KBM-7 (cell line): ENCODE results near the gene PDYN.

ENCODE experiments used
- DNase-seq: peaks from one replicate; pipeline ENCODE4 v3.0.0-alpha.2; 2015
- in situ Hi-C: fragments of 300-500 bp; cut with MboI; formaldehyde crosslinking; loops from 2 replicates; pipeline ENCODE4 v1.14.3; 2020; ENCODE audit warnings: low sequenced_read_pairs, low pct_unique_long_range_greater_than_20kb, mixed read lengths

The PDYN gene

DNA sequence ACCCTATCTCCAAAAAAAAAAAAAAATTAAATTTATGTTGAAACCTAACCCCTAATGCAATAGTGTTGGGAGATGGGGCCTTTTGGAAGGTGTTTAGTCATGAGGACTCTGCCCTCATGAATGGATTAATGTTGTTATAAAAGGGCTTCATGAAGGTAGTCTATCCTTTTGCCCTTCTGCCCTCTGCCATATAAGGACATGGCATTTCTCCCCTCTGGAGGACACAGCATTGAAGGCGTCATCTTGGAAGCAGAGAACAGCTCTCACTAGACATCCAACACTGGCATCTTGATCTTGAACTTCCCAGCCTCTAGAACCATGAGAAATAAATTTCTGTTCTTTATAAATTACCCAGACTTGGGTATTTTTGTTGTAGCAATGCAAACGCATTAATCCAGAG, 35.4 kb downstream of the PDYN start:
- DNase-seq = no peak
- in situ Hi-C loops = no loop called here

DNA sequence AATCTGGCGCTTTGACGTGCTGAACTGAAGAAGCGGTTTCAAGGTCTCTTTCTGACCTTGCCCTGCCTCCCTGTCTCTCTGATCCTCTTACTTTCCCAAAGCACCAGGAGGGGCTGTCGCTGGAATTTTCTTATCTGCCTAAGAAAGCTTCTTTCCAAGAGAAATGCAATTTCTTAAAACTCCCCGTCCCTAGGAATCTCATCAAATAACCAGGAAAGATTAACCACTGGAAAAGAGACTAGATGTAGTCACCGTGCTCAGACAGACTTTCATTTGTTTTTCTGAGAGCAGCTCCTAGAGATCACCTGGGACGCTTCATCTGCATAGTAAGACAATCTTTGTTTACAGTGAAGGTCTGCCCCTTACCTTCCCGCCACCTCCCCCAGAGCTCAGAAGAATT, 38.6 kb downstream of the PDYN start:
- DNase-seq = no peak
- in situ Hi-C loops = no loop called here

DNA sequence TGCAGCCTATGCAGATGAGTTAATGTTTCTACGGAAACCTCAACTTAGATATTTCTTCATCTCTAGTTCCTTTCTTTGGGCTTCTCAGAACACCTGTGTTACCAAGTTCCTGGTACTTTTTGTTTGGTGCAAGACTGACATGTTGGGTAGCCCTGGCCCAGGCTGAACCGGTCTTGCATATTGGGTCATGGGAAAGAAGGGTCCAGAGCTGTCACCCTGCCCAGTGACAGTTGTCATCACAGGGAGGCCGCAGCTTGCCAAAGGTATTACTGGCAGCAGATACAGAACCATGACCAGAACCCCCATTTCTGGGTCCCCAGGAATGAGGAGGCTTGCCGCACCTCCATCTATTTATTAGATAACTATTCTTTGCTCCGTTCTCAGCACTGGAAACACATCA, 40.2 kb downstream of the PDYN start:
- no peak for DNase-seq
- in situ Hi-C loops = no loop called here

DNA sequence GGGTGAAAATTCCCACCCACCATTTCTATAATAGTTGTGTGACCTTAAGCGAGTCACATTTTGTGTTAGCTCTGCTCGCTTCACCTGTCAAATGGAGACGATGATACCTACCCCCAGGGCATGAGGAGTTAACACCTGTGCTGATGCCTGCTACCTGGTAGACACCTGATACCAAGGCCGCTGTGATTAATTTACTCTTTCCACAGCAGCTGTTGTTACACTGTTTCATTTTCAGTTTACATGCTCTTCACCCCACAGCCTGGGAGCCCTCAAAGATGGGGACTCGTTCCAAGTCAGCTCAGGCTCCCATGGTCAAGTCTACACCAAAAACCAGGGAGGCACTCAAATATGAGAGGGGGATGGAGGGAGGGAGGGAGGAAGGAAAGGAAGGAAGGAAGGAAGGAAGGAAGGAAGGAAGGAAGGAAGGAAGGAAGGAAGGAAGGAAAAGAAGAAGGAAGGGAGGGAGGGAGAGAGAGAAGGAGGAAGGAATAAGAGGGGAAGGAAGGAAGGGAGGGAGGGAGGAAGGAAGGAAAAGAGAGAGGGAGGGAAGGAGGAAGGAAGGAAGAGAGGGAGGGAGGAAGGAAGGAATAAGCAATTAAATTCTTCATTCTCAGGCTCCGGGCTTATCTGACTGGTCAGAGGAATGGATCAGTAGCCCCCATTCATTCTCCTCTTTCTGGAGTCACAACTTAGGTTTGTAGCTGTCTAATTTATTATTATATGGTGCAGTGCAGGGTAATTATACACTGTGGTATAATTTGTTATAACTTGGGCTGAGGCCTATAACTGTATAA, 40.9 kb downstream of the PDYN start:
- DNase-seq = no peak

DNA sequence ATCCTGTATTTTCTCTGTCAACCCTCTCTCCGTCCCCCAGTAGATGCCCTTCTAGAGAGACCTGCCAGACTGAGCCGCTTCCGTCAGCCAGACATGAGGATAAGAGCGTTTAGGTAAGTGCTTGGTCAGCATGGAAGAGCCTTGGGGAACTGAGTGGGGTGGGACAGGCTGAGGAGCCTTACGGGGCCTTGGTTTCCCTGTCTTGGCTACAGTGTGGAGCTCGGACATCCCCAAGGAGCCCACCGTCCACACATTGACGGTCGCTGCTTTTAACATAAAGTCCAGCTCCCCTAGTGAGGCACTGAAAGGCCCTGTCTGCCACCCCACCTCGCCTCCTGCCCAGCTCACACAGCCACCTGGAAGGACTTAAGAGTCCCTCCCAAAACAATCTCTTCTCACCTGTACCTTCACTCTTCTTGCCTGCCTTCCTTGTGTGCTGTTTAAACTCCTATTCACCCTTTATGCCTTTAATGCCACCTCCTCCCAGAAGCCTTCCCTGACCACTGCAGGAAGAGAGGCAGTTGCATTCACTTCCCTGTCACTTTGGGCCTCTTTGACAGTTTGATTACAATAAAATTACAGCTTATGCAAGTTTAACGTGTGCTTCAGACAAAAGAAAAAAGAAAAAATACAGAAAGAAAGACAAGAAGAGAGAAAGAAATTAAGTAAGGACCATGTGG, 42.3 kb downstream of the PDYN start:
- DNase-seq = no peak
- in situ Hi-C loops = no loop called here

More for the DNA sequence above, 40.9 kb downstream of the PDYN start:
- in situ Hi-C loops = no loop called here

DNA sequence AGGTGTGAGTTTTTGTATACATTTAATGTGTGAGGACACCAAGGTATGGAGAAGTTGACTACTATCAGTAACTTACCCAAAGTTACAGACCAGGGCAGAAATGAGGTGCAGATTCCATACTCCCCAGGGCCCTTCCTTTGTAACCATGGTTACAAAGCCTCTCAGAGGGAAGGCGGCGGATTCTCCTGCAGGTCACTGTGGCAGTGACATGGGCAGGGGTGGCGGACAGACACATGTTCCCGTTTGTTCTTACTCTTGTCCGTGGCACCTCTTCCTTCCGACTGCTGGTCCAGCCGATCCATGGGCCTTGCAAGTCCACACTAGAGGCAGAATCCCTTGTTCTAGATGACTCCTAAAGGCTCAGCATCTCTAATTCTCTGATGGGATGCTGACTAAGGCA, 43.0 kb downstream of the PDYN start:
- in situ Hi-C loops = no loop called here
- DNase-seq = no peak

DNA sequence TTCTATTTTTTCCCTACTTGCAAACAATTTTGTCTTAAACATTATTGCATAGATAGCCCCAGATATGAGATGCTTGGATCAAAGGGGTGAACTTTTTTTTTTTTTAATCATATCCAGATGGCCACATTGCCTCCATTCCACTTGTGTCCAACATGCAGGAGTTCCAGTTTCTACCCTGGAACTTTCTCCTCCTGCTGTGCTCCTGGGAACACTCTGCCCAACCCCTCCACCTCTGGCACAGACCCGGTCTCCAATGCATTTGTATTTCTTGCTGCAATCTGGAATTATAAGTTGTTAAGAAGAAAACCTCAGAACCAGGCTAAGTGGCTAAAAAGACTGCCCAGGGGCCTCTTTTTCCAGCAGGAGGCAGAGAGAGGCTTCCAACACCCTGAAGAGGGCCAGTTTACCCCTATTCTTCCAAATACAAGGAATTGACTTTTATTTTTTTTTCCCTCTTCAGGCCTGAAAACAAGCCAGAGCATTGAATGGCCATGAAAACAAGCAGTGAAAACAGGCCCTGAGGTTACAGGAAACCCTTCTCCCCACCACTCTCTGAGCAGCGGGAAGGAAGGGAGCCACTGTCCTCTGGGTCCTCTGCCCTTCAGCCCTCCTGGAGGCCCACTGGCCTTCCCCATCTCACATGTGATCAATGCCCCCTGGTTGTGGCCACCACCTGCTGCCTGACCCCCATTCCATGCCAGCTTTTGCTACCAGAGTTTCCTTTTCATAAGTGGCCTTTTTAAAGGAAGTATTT, 44.3 kb downstream of the PDYN start:
- DNase-seq = no peak
- in situ Hi-C loops = no loop called here

DNA sequence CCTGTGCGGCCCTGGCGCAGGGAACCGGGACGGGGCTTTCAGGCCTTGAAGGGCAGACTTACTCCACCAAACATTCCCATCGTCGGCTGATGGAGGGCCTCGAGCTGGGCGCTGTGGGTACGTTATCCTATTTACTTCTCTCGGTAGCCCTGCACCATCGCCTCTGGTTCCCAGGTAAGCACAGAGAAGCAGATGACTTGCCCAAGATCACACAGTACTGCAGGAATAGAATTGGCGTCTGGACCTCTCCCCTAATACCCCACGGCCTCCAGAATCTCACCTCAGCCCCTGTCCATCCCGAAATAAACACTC, 46.4 kb downstream of the PDYN start:
- in situ Hi-C loops = no loop called here
- DNase-seq = no peak

DNA sequence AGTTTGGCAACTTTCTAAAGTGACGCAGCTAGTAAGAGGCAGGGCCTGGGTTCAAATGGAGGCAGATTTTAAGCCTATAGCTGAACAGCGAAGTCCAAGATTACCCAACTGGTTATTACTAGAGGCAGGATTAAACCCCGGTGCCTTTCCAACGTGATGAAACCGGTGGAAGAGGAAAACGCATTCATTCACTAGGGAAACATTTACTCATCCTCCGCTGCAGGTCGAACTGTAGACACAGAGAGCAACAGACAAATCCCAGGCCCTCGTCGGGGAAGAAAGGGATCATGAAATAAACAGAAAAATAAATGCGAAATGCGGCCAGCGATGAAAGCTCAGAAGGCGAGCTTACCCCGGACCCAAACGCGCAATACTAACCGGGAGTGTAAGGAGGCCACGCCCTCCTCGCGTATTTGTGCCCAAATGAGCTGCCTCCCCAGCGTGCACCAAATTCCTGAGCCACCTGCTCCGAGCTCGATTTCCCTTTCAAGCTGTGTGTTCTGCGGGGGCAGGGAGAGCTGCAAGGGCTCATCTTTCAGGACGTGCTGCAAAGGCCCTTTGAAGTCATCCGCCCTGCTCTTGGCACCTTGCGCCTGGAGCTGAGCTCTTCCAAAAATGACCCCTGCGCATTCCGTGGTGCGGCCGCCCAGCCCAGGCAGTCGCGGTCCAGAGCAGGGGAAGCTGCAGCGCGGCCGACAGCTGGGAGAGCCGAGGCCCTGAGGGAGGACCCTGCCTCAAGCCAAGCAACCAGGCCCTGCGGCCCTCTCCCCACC, 46.9 kb downstream of the PDYN start:
- DNase-seq = no peak
- in situ Hi-C loops = no loop called here

DNA sequence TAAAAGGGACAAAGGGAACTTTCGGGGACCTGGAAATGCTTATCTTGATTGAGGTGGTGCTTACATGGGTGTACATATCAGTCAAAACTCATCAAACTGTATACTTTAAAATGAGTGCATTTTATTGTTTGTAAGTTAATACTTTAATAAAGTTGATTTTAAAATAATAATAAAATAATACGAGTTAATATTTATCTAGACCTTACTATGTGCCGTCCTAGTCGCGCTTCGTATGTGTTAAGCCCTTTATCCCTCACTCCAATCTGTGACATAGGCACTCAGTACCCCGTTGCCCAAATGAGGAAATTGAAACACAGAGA, 47.5 kb downstream of the PDYN start:
- in situ Hi-C loops = no loop called here
- no peak for DNase-seq

DNA sequence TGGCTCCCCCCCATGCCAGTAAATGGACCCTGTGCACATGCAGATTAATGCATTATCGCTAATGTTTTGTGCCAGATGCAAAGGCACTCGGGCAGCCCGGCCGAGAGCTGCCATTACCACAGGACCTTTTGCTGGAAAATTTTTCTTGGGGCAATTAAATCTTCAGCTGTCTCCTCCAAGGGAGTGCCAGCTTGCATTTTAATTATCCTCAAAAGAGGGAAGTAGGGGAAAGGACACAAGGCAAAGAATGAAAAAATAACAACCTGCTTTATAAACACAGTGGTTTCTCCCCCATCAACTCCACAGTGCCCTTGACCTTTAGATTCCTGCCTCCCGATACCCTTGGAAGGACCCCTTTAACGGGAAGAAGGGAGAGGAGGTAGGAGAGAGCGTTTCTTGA, 48.2 kb downstream of the PDYN start:
- in situ Hi-C loops = no loop called here
- DNase-seq = peak; percentile 73

DNA sequence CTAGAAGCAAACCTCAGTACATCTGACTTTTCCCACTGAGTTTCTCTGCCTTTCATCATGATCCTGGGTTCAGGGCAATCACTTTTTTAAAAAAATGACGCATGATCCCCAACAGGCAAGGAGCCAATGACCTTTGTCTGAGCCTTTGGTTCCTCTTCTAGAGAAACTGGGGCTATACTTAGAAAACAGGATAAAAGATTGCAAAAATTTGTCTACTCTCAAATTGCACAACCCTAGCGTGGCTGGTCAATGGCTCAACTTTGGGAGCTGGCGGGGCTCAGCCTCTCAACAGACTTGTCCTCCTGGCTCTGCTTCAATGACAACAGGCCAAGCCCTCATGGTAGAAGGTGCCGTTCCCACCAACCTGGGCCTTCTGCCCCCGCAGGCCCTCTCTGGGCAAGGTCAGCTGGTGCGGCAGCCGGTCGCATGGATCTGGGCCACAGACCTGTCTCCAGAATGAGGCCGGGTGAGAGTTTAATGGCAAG, 48.7 kb downstream of the PDYN start:
- DNase-seq = peak; percentile 73
- in situ Hi-C loops = no loop called here

DNA sequence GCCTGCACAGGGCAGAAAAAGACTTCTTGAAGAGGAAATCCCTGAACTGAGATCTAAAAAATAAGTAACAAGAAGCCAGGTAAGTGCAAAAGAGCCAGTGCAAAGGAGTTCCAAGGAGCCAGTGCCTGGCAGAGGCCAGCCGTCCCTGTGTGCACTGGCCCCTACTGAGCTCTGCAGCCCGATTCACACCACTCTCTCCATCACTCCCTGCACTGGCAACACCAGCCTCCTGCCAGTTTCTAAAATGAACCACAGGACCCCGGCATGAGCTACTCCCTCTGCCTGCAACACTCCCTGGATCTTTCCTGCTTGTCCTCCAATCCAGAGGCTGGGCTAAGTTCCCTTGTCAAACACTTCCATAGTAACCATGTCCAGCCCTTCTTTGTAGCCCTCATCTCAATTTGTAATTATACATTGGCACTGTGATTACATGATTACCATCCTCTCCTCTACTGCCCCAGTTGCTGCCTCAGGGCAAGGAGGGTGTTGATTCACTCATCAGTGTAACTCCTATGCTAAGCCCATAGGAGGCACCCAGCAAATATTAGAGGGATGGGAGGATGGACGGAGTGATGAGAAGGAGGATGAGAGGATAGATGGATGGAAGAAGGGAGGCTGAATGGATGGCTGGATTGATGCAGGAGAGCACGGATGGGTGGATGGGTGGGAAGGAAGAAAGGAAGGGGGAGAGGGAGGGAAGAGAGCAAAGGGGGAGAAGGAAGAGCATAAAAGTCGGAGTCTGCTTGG, 49.3 kb downstream of the PDYN start:
- DNase-seq = no peak
- in situ Hi-C loops = no loop called here

DNA sequence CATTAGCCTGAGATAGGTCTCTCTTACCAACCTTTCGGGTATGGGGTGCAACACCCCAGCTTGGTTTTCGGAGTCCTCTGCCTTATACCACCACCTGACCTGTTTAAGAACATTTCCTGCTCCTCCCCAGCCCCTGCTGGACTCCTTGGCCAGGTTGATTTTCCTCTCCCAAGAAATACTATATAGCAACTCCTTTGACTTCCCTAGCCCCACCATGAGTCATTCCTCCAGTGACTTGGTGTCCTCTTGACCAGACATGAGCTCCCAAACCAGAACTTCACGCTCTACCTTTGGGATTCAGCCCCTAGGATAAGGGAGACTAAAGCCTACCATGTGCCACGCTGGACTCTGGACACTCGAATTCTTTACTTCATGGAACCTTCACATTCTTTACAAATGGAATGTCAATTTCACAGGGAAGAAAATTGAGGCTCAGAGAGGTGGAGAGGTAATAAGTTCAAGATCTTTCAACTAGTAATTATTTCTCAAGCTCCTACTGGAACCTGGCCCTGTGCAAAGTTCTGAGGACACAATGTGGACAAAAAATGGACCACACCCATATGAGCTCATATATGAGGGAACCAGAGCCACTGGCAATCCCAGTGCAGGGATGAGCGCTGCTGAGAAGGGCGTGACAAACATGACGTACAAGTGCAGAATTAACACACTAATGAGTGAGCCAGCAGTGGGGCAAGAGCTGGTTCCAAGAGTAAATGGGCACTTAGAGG, 50.4 kb downstream of the PDYN start:
- in situ Hi-C loops = no loop called here
- no peak for DNase-seq

DNA sequence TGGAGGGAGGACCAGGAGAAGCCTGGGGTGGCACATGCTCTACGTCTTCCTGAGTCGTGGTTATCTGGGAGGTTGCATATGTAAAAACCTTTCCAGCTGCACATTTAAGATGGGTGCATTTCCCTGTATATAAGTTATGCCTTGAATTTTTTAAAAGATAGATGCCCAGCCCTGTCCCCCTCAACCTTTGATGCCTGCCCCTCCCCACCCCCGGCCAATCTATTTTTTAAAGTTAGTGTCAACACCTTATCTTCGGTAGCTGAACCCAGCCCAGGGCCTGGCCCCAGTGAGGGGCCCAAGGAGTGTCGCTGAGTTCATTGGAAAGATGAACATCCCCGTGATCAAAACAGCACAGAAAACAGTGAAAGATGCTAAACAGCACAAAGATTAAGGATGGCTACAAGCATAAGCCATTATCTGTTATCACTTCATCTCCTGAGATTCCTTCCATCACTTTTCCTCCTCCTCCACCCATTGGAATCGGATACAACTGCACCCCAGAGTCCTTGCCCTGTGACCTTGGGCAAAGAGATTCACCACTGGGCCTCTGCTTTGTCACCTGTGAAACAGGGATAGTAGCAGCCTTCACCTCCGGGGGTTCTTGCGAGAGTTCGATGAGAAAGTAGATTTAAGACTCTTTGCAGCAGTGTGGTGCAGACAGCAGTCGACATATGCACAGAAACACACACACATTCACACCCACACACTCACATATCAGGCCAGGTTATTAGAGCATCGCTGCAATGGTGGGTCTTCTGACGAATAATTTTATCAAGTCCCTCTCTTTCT, 51.2 kb downstream of the PDYN start:
- DNase-seq = no peak
- in situ Hi-C loops = no loop called here

DNA sequence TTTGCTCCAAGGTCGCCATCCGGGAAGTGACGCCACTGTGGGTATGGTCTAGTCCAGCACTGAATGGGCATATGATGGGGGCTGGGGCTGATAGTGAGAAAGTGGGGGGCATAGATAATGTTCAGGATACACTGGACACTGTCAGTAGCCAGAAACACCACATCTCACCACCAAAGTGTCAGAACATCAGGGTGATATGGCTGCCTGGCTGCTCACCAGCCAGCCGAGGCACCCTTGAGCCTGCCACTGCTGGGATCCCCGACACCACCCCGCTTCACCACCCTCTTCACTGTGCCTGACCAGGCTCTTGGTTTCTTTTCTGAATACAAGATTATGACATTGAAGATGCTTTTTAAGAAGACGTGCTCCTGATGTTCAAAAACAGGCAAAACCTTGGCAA, 51.8 kb downstream of the PDYN start:
- no peak for DNase-seq
- in situ Hi-C loops = no loop called here

DNA sequence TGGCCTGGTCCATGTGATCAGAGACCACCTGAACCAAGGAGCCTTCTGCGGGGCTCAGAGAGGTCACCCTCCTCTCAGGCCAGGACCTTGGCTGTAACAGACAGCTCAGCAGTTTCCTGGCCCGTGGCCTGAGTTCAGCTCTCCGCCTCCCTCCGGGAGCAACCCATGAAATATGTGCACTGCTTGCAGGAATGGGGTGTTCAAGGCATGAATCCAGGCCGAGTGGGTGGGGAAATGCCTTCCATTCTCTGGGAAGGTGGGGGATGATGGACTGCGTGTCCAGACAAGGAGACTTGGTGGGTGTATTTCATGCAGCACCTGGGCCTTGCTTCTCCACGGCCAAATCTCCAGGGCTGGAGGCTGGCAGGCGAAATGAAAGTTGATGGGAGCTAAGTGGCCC, 52.6 kb downstream of the PDYN start:
- DNase-seq = no peak
- in situ Hi-C loops = no loop called here

DNA sequence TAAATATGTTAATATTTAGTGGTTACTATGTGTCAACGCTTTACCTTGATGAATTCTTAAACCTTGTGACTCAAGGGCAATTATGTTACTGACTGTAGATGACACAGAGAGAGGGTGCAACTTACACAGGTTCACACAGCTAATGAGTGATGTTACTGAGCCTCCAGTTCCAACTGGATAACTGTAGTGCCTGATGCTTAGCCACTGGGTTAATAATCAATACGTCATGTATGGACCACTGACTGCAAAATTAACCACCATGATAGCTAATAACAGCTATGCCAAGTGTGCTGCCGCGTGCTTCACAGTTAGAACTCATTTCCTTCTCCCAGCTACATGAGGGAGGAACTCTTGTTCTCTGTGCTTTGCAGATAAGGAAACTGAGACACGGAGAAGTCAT, 53.3 kb downstream of the PDYN start:
- DNase-seq = no peak
- in situ Hi-C loops = no loop called here
